Endothelial cell of umbilical vein (primary cell): Measurements from ENCODE around the gene HOMER1. TPM values are rescaled to one million over a fixed set of nuclear protein-coding genes. Genes with fewer than 3 reads are reported as not detected.

Source experiments
- BruUV-seq: library from RNA; stranded (reverse); fragments of 400-500 nt; replicated peaks from 2 replicates; lab custom pipeline; 2021; lab: Mats Ljungman, UMichigan
- CTCF ChIA-PET: fragments of 300-600, 350-600 bp; sonication (Branson Sonifier 250); formaldehyde crosslinking; loops from one replicate; lab custom pipeline; 2021; ENCODE audit warnings: antibody characterized with exemption, inconsistent platforms; lab: Charles Lee
- POLR2A ChIA-PET: fragments of 300-600, 350-600 bp; sonication (Branson Sonifier 250); formaldehyde crosslinking; loops from one replicate; lab custom pipeline; 2021; ENCODE audit warnings: antibody characterized with exemption, inconsistent platforms; lab: Charles Lee
- DNase-seq: peaks from one replicate; pipeline ENCODE4 v3.0.0-alpha.2; 2011; ENCODE audit warnings: low read depth, low spot score
- FAIRE-seq: peaks from 2 replicates; lab custom pipeline; 2011; peaks lifted over from hg19 to GRCh38; lab: Jason Lieb, UNC
- H2AFZ ChIP-seq: 2 replicates; pipeline ENCODE4 v1.6.0; 2012; ENCODE audit warnings: low read depth, low read length, control low read depth, inconsistent platforms
- H3K27ac ChIP-seq: 2 replicates; pipeline ENCODE4 v1.5.1; 2011; ENCODE audit warnings: low read depth, mild to moderate bottlenecking, control low read depth, low read length, moderate library complexity; ENCODE audit not compliant: insufficient read depth
- H3K27me3 ChIP-seq, 2 experiments: 2 replicates each; pipeline versions ENCODE4 v1.6.0 to v1.6.1; 2011; ENCODE audit warnings: low read length in 2 of 2, mixed read lengths in 1 of 2; ENCODE audit not compliant: control insufficient read depth in 2 of 2, insufficient read depth in 2 of 2
- H3K36me3 ChIP-seq, 2 experiments: 2 replicates in 1 of 2; 3 replicates in 1 of 2; pipeline ENCODE4 v1.5.1; 2011; ENCODE audit warnings: low read length in 2 of 2, mild to moderate bottlenecking in 1 of 2, moderate library complexity in 1 of 2; ENCODE audit not compliant: control insufficient read depth in 2 of 2, insufficient read depth in 2 of 2; ENCODE audit errors: extremely low read depth in 1 of 2
- H3K4me1 ChIP-seq: 3 replicates; pipeline ENCODE4 v1.5.1; 2011; ENCODE audit warnings: mild to moderate bottlenecking, low read length; ENCODE audit not compliant: control insufficient read depth, insufficient read depth; ENCODE audit errors: extremely low read depth
- H3K4me2 ChIP-seq: 2 replicates; pipeline ENCODE4 v1.6.1; 2011; ENCODE audit warnings: low read length, control low read depth, mixed read lengths; ENCODE audit not compliant: insufficient read depth
- H3K4me3 ChIP-seq, 3 experiments: fragments of 200-600 bp in 1 of 3; sonication (generic), shearing (Covaris generic) in 1 of 3; replicated peaks in 1 of 3; 2 replicates each; pipeline ENCODE4 v1.5.1; 2011 to 2016; ENCODE audit warnings: control low read depth in 3 of 3, low read length in 3 of 3, mild to moderate bottlenecking in 2 of 3, inconsistent platforms in 1 of 3, low read depth in 1 of 3, moderate library complexity in 1 of 3; ENCODE audit not compliant: insufficient read depth in 1 of 3
- H3K79me2 ChIP-seq: 2 replicates; pipeline ENCODE4 v1.6.0; 2012; ENCODE audit warnings: low read length, inconsistent platforms; ENCODE audit not compliant: control insufficient read depth, insufficient read depth
- H3K9ac ChIP-seq: replicated peaks from 2 replicates; pipeline ENCODE3; 2011; ENCODE audit warnings: low read length, control low read depth; ENCODE audit not compliant: insufficient read depth; ENCODE audit errors: extremely low read depth
- H3K9me1 ChIP-seq: replicated peaks from 3 replicates; pipeline ENCODE4 v1.6.0; 2011; ENCODE audit warnings: mild to moderate bottlenecking, low read length; ENCODE audit not compliant: control insufficient read depth, insufficient read depth; ENCODE audit errors: extremely low read depth
- H3K9me3 ChIP-seq: replicated peaks from 2 replicates; pipeline ENCODE4 v1.5.1; 2012; ENCODE audit warnings: low read length, inconsistent platforms; ENCODE audit not compliant: control insufficient read depth, insufficient read depth
- H4K20me1 ChIP-seq: replicated peaks from 2 replicates; pipeline ENCODE3; 2011; ENCODE audit warnings: mild to moderate bottlenecking, low read length; ENCODE audit not compliant: control insufficient read depth, insufficient read depth; ENCODE audit errors: extremely low read depth
- CTCF ChIP-seq, 2 donors: IDR thresholded peaks; 1 replicate in 1 of 2; 2 replicates in 1 of 2; pipeline ENCODE4 v1.5.1; 2011; ENCODE audit warnings: low read length in 2 of 2, mild to moderate bottlenecking in 2 of 2, moderate library complexity in 2 of 2, control low read depth in 1 of 2, inconsistent platforms in 1 of 2, low read depth in 1 of 2; ENCODE audit not compliant: insufficient read depth in 1 of 2; ENCODE audit errors: extremely low read depth in 1 of 2
- EZH2 ChIP-seq: IDR thresholded peaks from 2 replicates; pipeline ENCODE4 v1.6.1; 2012; ENCODE audit warnings: borderline replicate concordance, low read depth, mild to moderate bottlenecking, moderate library complexity, low read length, inconsistent platforms; ENCODE audit not compliant: severe bottlenecking
- FOS ChIP-seq: IDR thresholded peaks from 2 replicates; pipeline ENCODE4 v1.6.1; 2011; ENCODE audit warnings: mild to moderate bottlenecking, low read length, moderate library complexity, borderline replicate concordance; ENCODE audit not compliant: insufficient read depth
- GATA2 ChIP-seq: IDR thresholded peaks from 2 replicates; pipeline ENCODE4 v1.7.0; 2011; ENCODE audit warnings: low read depth, mild to moderate bottlenecking, moderate library complexity, mixed read lengths, low read length; ENCODE audit not compliant: insufficient read length, insufficient read depth
- JUN ChIP-seq: IDR thresholded peaks from 2 replicates; pipeline ENCODE4 v1.6.1; 2011; ENCODE audit warnings: borderline replicate concordance, low read depth; ENCODE audit not compliant: insufficient read length, insufficient read depth
- MAX ChIP-seq: IDR thresholded peaks from 2 replicates; pipeline ENCODE4 v1.6.1; 2011; ENCODE audit not compliant: insufficient read depth, insufficient read length
- MYC ChIP-seq: IDR thresholded peaks from one replicate; pipeline ENCODE4 v1.6.1; 2011; ENCODE audit warnings: mild to moderate bottlenecking, low read depth, low read length
- POLR2A ChIP-seq: IDR thresholded peaks from 2 replicates; pipeline ENCODE4 v1.6.1; 2012; ENCODE audit warnings: low read depth, mild to moderate bottlenecking, control low read depth, low read length
- POLR2AphosphoS5 ChIP-seq: IDR thresholded peaks from 2 replicates; pipeline ENCODE4 v1.6.1; 2012; ENCODE audit warnings: low read depth, mild to moderate bottlenecking, control low read depth, low read length, moderate library complexity; ENCODE audit not compliant: insufficient read depth
- dilution Hi-C: fragments of 300-500 bp; cut with MboI; formaldehyde crosslinking; loops from one replicate; pipeline ENCODE4 v1.15.0; 2019; ENCODE audit warnings: low sequenced_read_pairs; ENCODE audit not compliant: extremely low pct_ligation_motif_present
- intact Hi-C: fragments of 100-400 bp; cut with micrococcal nuclease; formaldehyde crosslinking; loops from one replicate; pipeline ENCODE4 v1.10.0; 2022
- polyA plus RNA-seq, 4 experiments: library from polyadenylated mRNA; depleted of rRNA in 3 of 4; stranded (reverse) in 3 of 4; unstranded in 1 of 4; fragments of >200 nt; gene quantifications; 2 replicates each; pipeline versions ENCODE4 v1.2.1 to v1.2.3, GENCODE V29; 2011 to 2012; ENCODE audit warnings: missing spikeins in 1 of 4
- total RNA-seq: library from RNA; stranded (reverse); gene quantifications from 2 replicates; pipeline ENCODE4 v1.2.3, GENCODE V29; 2021

HOMER1 gene
- total and polyA plus RNA-seq, 2 donors (not counting 3 experiments of a cell fraction or from before 2014, with no cell fraction given) = 0.57 to 3.9 TPM

GRCh38 chr5:79346420-79346824 lies 167.5 kb downstream of the HOMER1 start:
- no TSS peak for BruUV-seq
- Histone ChIP-seq H3K4me3 (no peak overlapping the region), H3K4me2 (no peak overlapping the region), H3K27me3 (no peaks in the 10 kb centered on the region), H3K27ac (no peak overlapping the region), H2AFZ (no peak overlapping the region), H3K79me2 (no peaks in the 10 kb centered on the region), H3K9me1 (no peaks in the 10 kb centered on the region), H3K9me3 (no peaks in the 10 kb centered on the region), H4K20me1 (no peaks in the 10 kb centered on the region), H3K9ac (no peak overlapping the region), H3K4me1 (no peaks in the 10 kb centered on the region), H3K36me3 (no peaks in the 10 kb centered on the region)
- intact Hi-C loops = no loop called here
- dilution Hi-C loops = no loop called here
- POLR2A ChIA-PET = no interaction called here
- no peak for DNase-seq
- FAIRE-seq = no peak
- CTCF ChIA-PET = interaction anchor here (0.8 kb wide), 1 partner anchor 214 kb away, joined by 3 read pairs; no protein-coding TSS in a partner anchor
- TF ChIP-seq JUN = no peak
- TF ChIP-seq MYC = no peak
- no peak for TF ChIP-seq FOS
- no peak for TF ChIP-seq MAX
- TF ChIP-seq CTCF (IDR thresholded peaks at IDR 0.05; ENCODE audit: extremely low read depth in 1 of 2, insufficient read depth in 1 of 2, low read depth in 1 of 2, low read length in 2 of 2) = no peak
- no peak for TF ChIP-seq GATA2
- no peak for TF ChIP-seq EZH2
- TF ChIP-seq POLR2AphosphoS5 = no peak
- TF ChIP-seq POLR2A = no peak
